Measurements from ENCODE around the gene INSRR. TPM values are rescaled to one million over a fixed set of nuclear protein-coding genes. Genes with fewer than 3 reads are reported as not detected.

INSRR gene
- 1 to 10 TPM in 1 of 8 experiments, under 1 TPM in 6, not detected in 1; 0.05 to 1.6 (median 0.11) TPM for total RNA-seq

GRCh38 chr1:156858959-156859522, at the start of gene INSRR:
Gene INSRR (minus strand): TSS chr1:156859117. CDS start chr1:156858621, 496 bp downstream.
- H3K4me3 ChIP-seq = peak within 1 kb of the TSS; percentile 11 to 34 (median 23)
- H3K4me1 ChIP-seq (replicated peaks in 1 of 2) = peaks cover 33 to 59% of the 10 kb centered on the region in 2 donors
- H3K27ac ChIP-seq = peak within 1 kb of the TSS in 1 of 2 donors; percentile 4
- in situ Hi-C loops (cut with MboI; ENCODE audit: low pct_unique_long_range_greater_than_20kb in 2 of 9, low sequenced_read_pairs in 9 of 9, unreplicated experiment in 9 of 9) = loop anchor here in 2 of 9 experiments (25.0 kb wide), 1 partner anchor 172 kb away; the partner anchor contains the start of gene NES (in 2 of the 2)
- ATAC-seq (replicated peaks in 6 of 8) = peak in 3 of 8 experiments; percentile 14 to 16 (median 14)
- WGBS, 10 experiments = 0 to 33% (median 0%) methylated on average over 1 to 9 of the region's 39 CpGs; no CpG with 5 or more reads in 4 of the 10 experiments

- no peak overlapping the region for H3K4me3 ChIP-seq
- peaks cover 4 to 5% of the 10 kb centered on the region in 2 donors for H3K4me1 ChIP-seq (replicated peaks in 1 of 2)
- ATAC-seq (replicated peaks in 6 of 8) = no peak
- WGBS, 10 experiments = 83% methylated on average over 7 of the region's 29 CpGs; no CpG with 5 or more reads in 9 of the 10 experiments
- in situ Hi-C loops (cut with MboI; ENCODE audit: low pct_unique_long_range_greater_than_20kb in 2 of 9, low sequenced_read_pairs in 9 of 9, unreplicated experiment in 9 of 9) = no loop called here
- H3K27ac ChIP-seq = no peak overlapping the region
Measured at GRCh38 chr1:156908541-156908940, 49.6 kb upstream of the INSRR start.

- ATAC-seq (replicated peaks in 6 of 8) = no peak
- in situ Hi-C loops (cut with MboI; ENCODE audit: low pct_unique_long_range_greater_than_20kb in 2 of 9, low sequenced_read_pairs in 9 of 9, unreplicated experiment in 9 of 9) = no loop called here
- Histone ChIP-seq H3K4me1 (replicated peaks in 1 of 2) (no peaks in the 10 kb centered on the region), H3K27ac (no peak overlapping the region), H3K4me3 (no peak overlapping the region)
- WGBS, 10 experiments = 88 to 100% (median 90%) methylated on average over 1 to 8 of the region's 16 CpGs; no CpG with 5 or more reads in 5 of the 10 experiments
Measured at GRCh38 chr1:156906206-156906906, 47.4 kb upstream of the INSRR start.

- no peak overlapping the region for H3K4me3 ChIP-seq
- in situ Hi-C loops (cut with MboI; ENCODE audit: low pct_unique_long_range_greater_than_20kb in 2 of 9, low sequenced_read_pairs in 9 of 9, unreplicated experiment in 9 of 9) = no loop called here
Measured at GRCh38 chr1:156905651-156906050, 46.7 kb upstream of the INSRR start.

GRCh38 chr1:156905176-156905575, 46.3 kb upstream of the INSRR start:
- peaks cover 0 to under 1% of the 10 kb centered on the region in 2 donors for H3K4me1 ChIP-seq (replicated peaks in 1 of 2)
- in situ Hi-C loops (cut with MboI; ENCODE audit: low pct_unique_long_range_greater_than_20kb in 2 of 9, low sequenced_read_pairs in 9 of 9, unreplicated experiment in 9 of 9) = no loop called here
- H3K4me3 ChIP-seq = no peak overlapping the region
- WGBS, 10 experiments = 67 to 78% methylated on average over 3 to 9 of the region's 16 CpGs; no CpG with 5 or more reads in 8 of the 10 experiments
- ATAC-seq (replicated peaks in 6 of 8) = no peak
- no peak overlapping the region for H3K27ac ChIP-seq

More at GRCh38 chr1:156905651-156906050, 46.7 kb upstream of the INSRR start:
- ATAC-seq (replicated peaks in 6 of 8) = no peak
- Histone ChIP-seq H3K27ac (no peak overlapping the region), H3K4me1 (replicated peaks in 1 of 2) (no peaks in the 10 kb centered on the region)
- WGBS, 10 experiments = 37 to 100% (median 43%) methylated on average over 1 to 4 of the region's 4 CpGs; no CpG with 5 or more reads in 6 of the 10 experiments

GRCh38 chr1:156904187-156904959, 45.5 kb upstream of the INSRR start:
- in situ Hi-C loops (cut with MboI; ENCODE audit: low pct_unique_long_range_greater_than_20kb in 2 of 9, low sequenced_read_pairs in 9 of 9, unreplicated experiment in 9 of 9) = no loop called here
- no peak for ATAC-seq (replicated peaks in 6 of 8)
- no peak overlapping the region for H3K27ac ChIP-seq
- peaks cover 0 to 4% of the 10 kb centered on the region in 2 donors for H3K4me1 ChIP-seq (replicated peaks in 1 of 2)
- no peak overlapping the region for H3K4me3 ChIP-seq
- 62 to 100% (median 67%) methylated on average over 1 to 10 of the region's 19 CpGs; no CpG with 5 or more reads in 3 of the 10 experiments for WGBS, 10 experiments

GRCh38 chr1:156903328-156904091, 44.6 kb upstream of the INSRR start:
- no peak for ATAC-seq (replicated peaks in 6 of 8)
- 55 to 100% (median 80%) methylated on average over 1 to 8 of the region's 15 CpGs for WGBS, 10 experiments
- in situ Hi-C loops (cut with MboI; ENCODE audit: low pct_unique_long_range_greater_than_20kb in 2 of 9, low sequenced_read_pairs in 9 of 9, unreplicated experiment in 9 of 9) = no loop called here
- peaks cover 0 to 6% of the 10 kb centered on the region in 2 donors for H3K4me1 ChIP-seq (replicated peaks in 1 of 2)
- H3K4me3 ChIP-seq = no peak overlapping the region
- no peak overlapping the region for H3K27ac ChIP-seq

GRCh38 chr1:156901966-156902915, 43.3 kb upstream of the INSRR start:
- H3K27ac ChIP-seq = no peak overlapping the region
- H3K4me3 ChIP-seq = no peak overlapping the region
- WGBS, 10 experiments = 0 to 82% (median 50%) methylated on average over 1 to 4 of the region's 23 CpGs; no CpG with 5 or more reads in 1 of the 10 experiments
- peaks cover 0 to 15% of the 10 kb centered on the region in 2 donors for H3K4me1 ChIP-seq (replicated peaks in 1 of 2)
- ATAC-seq (replicated peaks in 6 of 8) = no peak
- in situ Hi-C loops (cut with MboI; ENCODE audit: low pct_unique_long_range_greater_than_20kb in 2 of 9, low sequenced_read_pairs in 9 of 9, unreplicated experiment in 9 of 9) = no loop called here

- no peak overlapping the region for H3K27ac ChIP-seq
- peaks cover 0 to 22% of the 10 kb centered on the region in 2 donors for H3K4me1 ChIP-seq (replicated peaks in 1 of 2)
- 69 to 100% (median 78%) methylated on average over 1 to 3 of the region's 4 CpGs; no CpG with 5 or more reads in 6 of the 10 experiments for WGBS, 10 experiments
- in situ Hi-C loops (cut with MboI; ENCODE audit: low pct_unique_long_range_greater_than_20kb in 2 of 9, low sequenced_read_pairs in 9 of 9, unreplicated experiment in 9 of 9) = no loop called here
- ATAC-seq (replicated peaks in 6 of 8) = no peak
- H3K4me3 ChIP-seq = no peak overlapping the region
Measured at GRCh38 chr1:156901590-156901900, 42.6 kb upstream of the INSRR start.

GRCh38 chr1:156900896-156901589, 42.1 kb upstream of the INSRR start:
- no peak overlapping the region for H3K4me3 ChIP-seq
- WGBS, 10 experiments = 50 to 100% (median 75%) methylated on average over 1 to 2 of the region's 6 CpGs; no CpG with 5 or more reads in 6 of the 10 experiments
- ATAC-seq (replicated peaks in 6 of 8) = peak in 1 of 8 experiments; percentile 3
- in situ Hi-C loops (cut with MboI; ENCODE audit: low pct_unique_long_range_greater_than_20kb in 2 of 9, low sequenced_read_pairs in 9 of 9, unreplicated experiment in 9 of 9) = no loop called here
- no peak overlapping the region for H3K27ac ChIP-seq
- H3K4me1 ChIP-seq (replicated peaks in 1 of 2) = peaks cover 0 to 24% of the 10 kb centered on the region in 2 donors
